HEK293T (cell line): Measurements from ENCODE around the gene NT5DC2.

Source experiments
- CTCF ChIA-PET: fragments of 350-600 bp; formaldehyde crosslinking; extraction: SDS; loops from one replicate; lab custom pipeline; 2021; ENCODE audit warnings: antibody characterized with exemption, inconsistent platforms; lab: Yijun Ruan, JAX
- POLR2A ChIA-PET: fragments of 350-600 bp; formaldehyde crosslinking; extraction: SDS; loops from one replicate; lab custom pipeline; 2020; ENCODE audit warnings: antibody characterized with exemption, inconsistent platforms; lab: Yijun Ruan, JAX
- DNase-seq: peaks from one replicate; pipeline ENCODE4 v3.0.0; 2012; ENCODE audit warnings: mixed read lengths; ENCODE audit errors: extremely low spot score
- ARNT ChIP-seq: fragments of 450-650 bp; IDR thresholded peaks from 2 replicates; pipeline ENCODE4 v1.6.1; 2017; ENCODE audit warnings: mild to moderate bottlenecking
- BHLHE40 ChIP-seq: fragments of 450-650 bp; IDR thresholded peaks from 2 replicates; pipeline ENCODE4 v1.6.1; 2016; ENCODE audit warnings: mild to moderate bottlenecking, moderate library complexity, borderline replicate concordance
- CTBP1 ChIP-seq: fragments of 450-650 bp; IDR thresholded peaks from 2 replicates; pipeline ENCODE4 v1.6.1; 2016; ENCODE audit warnings: borderline replicate concordance
- ELF4 ChIP-seq: fragments of 450-650 bp; IDR thresholded peaks from 2 replicates; pipeline ENCODE4 v1.6.1; 2017; ENCODE audit warnings: antibody characterized with exemption
- FOXA1 ChIP-seq: fragments of 450-650 bp; IDR thresholded peaks from 2 replicates; pipeline ENCODE4 v1.6.1; 2016; ENCODE audit warnings: mild to moderate bottlenecking
- FOXK2 ChIP-seq: fragments of 450-650 bp; IDR thresholded peaks from 2 replicates; pipeline ENCODE4 v1.6.1; 2016; ENCODE audit warnings: mild to moderate bottlenecking
- FOXM1 ChIP-seq: fragments of 450-650 bp; IDR thresholded peaks from 2 replicates; pipeline ENCODE4 v1.6.1; 2017; ENCODE audit warnings: mild to moderate bottlenecking, borderline replicate concordance
- HDGF ChIP-seq: fragments of 450-650 bp; IDR thresholded peaks from 2 replicates; pipeline ENCODE4 v1.6.1; 2017; ENCODE audit warnings: antibody characterized with exemption, borderline replicate concordance
- L3MBTL2 ChIP-seq: fragments of 450-650 bp; conservative IDR thresholded peaks from 2 replicates; pipeline ENCODE4 v1.6.1; 2016; ENCODE audit warnings: mild to moderate bottlenecking
- LEF1 ChIP-seq: fragments of 450-650 bp; IDR thresholded peaks from 2 replicates; pipeline ENCODE4 v1.6.1; 2017; ENCODE audit warnings: mild to moderate bottlenecking, borderline replicate concordance
- NFRKB ChIP-seq: fragments of 450-650 bp; IDR thresholded peaks from 2 replicates; pipeline ENCODE4 v1.6.1; 2016; ENCODE audit warnings: mild to moderate bottlenecking, moderate library complexity
- SP1 ChIP-seq: fragments of 450-650 bp; IDR thresholded peaks from 2 replicates; pipeline ENCODE4 v1.6.1; 2017
- SUZ12 ChIP-seq: fragments of 450-650 bp; IDR thresholded peaks from 2 replicates; pipeline ENCODE4 v1.6.1; 2016; ENCODE audit warnings: mild to moderate bottlenecking
- TARDBP ChIP-seq: fragments of 450-650 bp; IDR thresholded peaks from 2 replicates; pipeline ENCODE4 v1.6.1; 2016
- ZNF384 ChIP-seq: fragments of 450-650 bp; IDR thresholded peaks from 2 replicates; pipeline ENCODE4 v1.6.1; 2016
- TF ChIP-seq, protein P1 (sequence below): fragments of 450-650 bp; IDR thresholded peaks from 2 replicates; pipeline ENCODE4 v1.6.1; 2016

Gene NT5DC2

DNA sequence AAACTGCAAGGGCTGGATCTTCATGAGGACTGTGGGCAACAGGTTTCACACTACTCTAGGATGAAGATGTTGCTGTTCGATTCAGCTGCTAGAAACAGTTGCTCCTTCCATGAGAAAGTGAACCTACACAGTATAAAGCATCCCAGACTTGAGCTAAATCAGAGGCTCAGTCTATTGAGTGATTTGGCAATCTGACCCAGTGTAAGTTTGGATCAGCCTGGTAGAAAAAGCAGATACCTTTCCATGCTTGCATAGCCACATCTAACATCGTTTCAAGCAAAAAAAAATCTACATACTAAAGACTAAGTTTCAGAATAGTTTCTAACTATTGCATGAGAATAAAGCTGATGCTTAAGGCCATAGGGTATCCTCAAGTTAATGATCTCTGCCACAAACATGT lies 7.4 kb upstream of the NT5DC2 start:
- no peak for DNase-seq
- TF ChIP-seq ZNF384 (no peak), NFRKB (no peak), ARNT (no peak)
- ChIA-PET CTCF (interaction anchor here (0.7 kb wide), 1 partner anchor 1664 kb away, joined by 3 read pairs; no protein-coding TSS in a partner anchor), POLR2A (no interaction called here)

DNA sequence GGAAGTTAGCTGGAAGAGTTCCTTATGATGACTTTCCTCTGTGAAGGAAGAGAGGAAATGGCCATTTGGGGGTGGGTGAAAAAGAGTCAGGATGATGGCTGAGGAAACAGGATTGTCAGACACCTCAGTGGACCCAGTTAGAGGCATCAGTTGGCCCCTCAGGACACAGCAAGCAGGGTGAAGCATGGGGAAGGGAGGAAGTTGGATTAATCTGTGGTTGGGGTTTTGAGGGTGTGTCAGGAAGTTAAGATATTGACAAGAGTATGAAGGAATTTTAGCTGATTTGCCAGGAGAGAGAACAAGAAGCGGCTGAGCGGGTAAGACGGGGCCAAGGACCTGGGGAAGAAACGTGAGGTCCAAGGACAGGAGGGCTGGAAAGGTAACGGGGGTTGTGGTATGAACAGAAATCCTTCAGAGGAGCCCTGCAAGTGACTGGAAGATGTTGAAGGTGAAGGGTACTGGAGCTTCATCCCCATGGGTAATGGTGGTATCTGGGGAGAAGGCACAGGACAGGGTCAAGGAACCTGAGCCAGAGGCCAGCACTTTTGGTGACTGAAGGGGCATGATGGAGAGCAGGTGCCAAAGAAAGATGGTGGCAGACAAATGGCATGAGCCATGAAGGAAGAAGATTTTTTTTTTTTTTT lies 5.5 kb upstream of the NT5DC2 start:
- no peak for TF ChIP-seq ARNT
- TF ChIP-seq L3MBTL2, result no peak
- no peak for TF ChIP-seq ZNF384
- no peak for TF ChIP-seq SUZ12
- no peak for TF ChIP-seq LEF1
- TF ChIP-seq BHLHE40, result no peak
- TF ChIP-seq TARDBP, result no peak
- TF ChIP-seq FOXM1, result no peak
- TF ChIP-seq FOXA1, result no peak
- no peak for TF ChIP-seq SP1
- TF ChIP-seq ELF4, result no peak
- TF ChIP-seq, protein P1, sequence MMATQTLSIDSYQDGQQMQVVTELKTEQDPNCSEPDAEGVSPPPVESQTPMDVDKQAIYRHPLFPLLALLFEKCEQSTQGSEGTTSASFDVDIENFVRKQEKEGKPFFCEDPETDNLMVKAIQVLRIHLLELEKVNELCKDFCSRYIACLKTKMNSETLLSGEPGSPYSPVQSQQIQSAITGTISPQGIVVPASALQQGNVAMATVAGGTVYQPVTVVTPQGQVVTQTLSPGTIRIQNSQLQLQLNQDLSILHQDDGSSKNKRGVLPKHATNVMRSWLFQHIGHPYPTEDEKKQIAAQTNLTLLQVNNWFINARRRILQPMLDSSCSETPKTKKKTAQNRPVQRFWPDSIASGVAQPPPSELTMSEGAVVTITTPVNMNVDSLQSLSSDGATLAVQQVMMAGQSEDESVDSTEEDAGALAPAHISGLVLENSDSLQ, result no peak
- TF ChIP-seq CTBP1, result no peak
- TF ChIP-seq HDGF, result no peak
- DNase-seq, result no peak
- ChIA-PET CTCF (no interaction called here), POLR2A (no interaction called here)

DNA sequence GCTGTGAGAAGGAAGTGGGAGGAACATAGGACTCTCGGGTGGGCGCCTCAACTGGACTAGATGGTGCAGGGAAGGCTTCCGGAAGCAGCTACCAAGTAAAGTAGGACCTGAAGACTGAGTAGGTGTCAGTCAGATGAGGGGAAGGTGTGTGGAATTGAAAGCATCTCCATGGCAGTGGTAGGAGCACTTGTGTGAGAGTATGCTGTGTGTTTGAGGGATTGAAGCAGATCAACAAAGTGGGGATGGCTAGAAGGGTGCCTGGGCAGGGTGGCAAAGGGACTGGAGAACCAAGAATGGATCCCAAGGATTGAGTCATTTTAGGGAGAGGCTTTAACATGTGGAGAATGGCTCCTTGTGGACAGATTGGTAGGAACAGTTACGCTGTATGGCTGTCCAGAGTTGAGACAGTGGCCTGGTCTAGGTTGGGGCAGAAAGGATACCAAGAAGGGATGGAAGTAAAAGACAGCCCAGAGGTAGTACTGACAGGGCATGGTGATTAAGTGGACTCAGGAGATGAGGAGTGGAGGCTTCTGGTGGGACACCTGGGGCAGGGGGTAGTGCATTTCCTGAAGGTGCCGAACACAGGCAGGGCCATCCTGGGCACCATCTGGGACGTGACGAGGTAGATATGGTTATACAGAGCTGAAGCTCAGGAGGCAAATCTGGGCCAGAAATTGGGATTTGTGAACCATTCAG lies 4.2 kb upstream of the NT5DC2 start:
- CTCF ChIA-PET, result interaction anchor here (0.5 to 1.2 kb wide), 2 partner anchors 126 to 302 kb away, joined by 3 read pairs; no protein-coding TSS in a partner anchor
- TF ChIP-seq ELF4, result no peak
- no peak for TF ChIP-seq FOXA1
- TF ChIP-seq NFRKB, result no peak
- no peak for TF ChIP-seq FOXM1
- no peak for TF ChIP-seq TARDBP
- no peak for TF ChIP-seq FOXK2
- TF ChIP-seq ARNT, result no peak
- no peak for TF ChIP-seq SUZ12
- no peak for TF ChIP-seq CTBP1
- no peak for TF ChIP-seq SP1
- no peak for TF ChIP-seq BHLHE40
- no peak for TF ChIP-seq L3MBTL2
- TF ChIP-seq ZNF384, result no peak
- no peak for TF ChIP-seq HDGF
- TF ChIP-seq, protein P1, result no peak
- DNase-seq, result no peak
- POLR2A ChIA-PET, result no interaction called here

DNA sequence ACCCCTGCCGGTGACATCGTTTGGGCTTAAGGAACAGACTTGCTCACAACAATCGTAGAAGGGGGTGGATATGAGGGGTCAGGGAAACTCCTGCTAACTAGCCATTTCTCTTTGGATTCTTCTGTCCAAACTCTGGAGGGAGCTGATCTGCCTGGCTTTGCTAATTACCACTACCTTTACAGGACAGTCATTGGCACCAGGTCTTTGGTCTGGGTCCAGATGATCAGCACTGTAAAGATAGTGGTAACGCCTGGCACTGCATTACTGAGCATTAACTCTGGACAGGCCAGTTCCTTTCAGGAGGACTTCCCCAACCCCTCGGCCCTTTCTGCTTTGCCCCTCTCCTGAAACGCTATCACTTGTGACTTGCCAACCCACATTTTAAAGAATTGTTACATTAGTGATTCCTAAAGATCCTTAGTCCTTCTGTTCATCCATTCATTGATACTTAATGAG lies 3.5 kb upstream of the NT5DC2 start:
- DNase-seq, result no peak
- POLR2A ChIA-PET, result no interaction called here

DNA sequence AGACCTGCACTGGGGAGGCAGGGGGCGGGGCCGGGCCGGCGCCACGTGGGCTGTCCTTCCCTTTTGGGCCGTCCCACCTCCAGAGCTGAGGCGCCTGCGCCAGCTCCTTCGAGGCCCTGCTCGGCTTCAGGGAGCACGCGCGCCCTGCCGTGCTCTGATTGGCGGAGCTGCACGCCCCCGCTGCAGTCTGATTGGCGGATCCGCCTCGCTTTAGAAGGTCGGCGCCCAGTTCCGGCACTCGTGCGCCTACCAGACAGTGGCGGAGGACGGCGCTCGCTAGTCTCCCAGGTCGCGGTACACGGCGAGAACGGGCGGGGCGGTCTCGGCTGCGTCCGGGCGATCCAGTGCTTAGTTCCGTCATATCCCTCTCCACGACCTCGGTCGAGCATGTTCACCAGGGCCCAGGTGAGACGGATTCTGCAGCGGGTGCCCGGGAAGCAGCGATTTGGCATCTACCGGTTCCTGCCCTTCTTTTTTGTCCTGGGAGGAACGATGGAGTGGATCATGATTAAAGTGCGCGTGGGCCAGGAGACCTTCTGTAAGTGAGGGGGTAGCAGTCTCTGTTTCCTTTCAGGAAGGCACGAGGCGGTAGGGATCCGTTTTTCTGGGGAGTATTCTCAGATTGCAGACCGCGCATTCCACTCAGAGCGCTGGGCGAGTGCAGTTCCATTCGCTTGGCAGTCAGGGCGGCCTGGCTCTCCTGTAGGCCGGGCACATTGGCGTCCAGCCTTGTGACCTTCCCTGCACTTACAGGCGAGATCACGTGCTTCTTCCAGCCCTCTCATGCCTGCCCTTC lies 2.9 kb upstream of the NT5DC2 start, which contains the start of gene UQCC5:
TSS of gene UQCC5 (plus strand) at position 237 of the 796 bp plus-strand sequence. CDS start at position 388, 151 bp downstream.
- DNase-seq, result peak; percentile 98
- ChIA-PET POLR2A (interaction anchor here (0.6 to 1.2 kb wide), 14 partner anchors 8 to 168 kb away, joined by 3 to 6 read pairs (median 4); no protein-coding TSS in a partner anchor), CTCF (interaction anchor here (0.6 to 1.2 kb wide), 3 partner anchors 59 to 124 kb away, joined by 3 read pairs; no protein-coding TSS in a partner anchor)
- TF ChIP-seq ZNF384 (no peak), ELF4 (peak; percentile 89), HDGF (peak; percentile 94; the same call in 1 of the 2 replicates), L3MBTL2 (peak; percentile 93)
- TF ChIP-seq, protein P1, result peak; percentile 92

More for the DNA sequence above, 3.5 kb upstream of the NT5DC2 start:
- CTCF ChIA-PET, result interaction anchor here (1.2 kb wide), 1 partner anchor 125 kb away, joined by 3 read pairs; no protein-coding TSS in a partner anchor
- TF ChIP-seq ARNT (no peak), SP1 (no peak)

DNA sequence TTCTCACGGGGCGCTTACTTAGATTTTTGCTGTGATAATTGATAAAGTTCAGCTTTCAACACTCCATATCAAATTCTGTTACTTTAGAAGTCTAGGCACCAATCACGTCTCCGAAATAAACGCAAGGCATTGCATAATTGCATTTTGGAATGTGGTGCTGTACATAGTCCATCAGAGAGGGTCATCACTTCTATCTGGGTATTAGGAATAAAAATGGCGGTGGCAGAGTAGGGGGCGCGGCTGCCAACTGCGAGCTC lies 2.4 kb upstream of the NT5DC2 start:
- no peak for TF ChIP-seq SUZ12
- TF ChIP-seq, protein P1, result no peak
- no peak for TF ChIP-seq TARDBP
- TF ChIP-seq HDGF, result no peak
- TF ChIP-seq CTBP1, result no peak
- CTCF ChIA-PET, result interaction anchor here (0.6 kb wide), 2 partner anchors 60 to 124 kb away, joined by 3 read pairs; no protein-coding TSS in a partner anchor
- no peak for DNase-seq
- POLR2A ChIA-PET, result interaction anchor here (0.6 to 1.2 kb wide), 14 partner anchors 9 to 169 kb away, joined by 3 to 6 read pairs (median 4); no protein-coding TSS in a partner anchor
